HepG2 (cell line): ENCODE measurements around the gene FIBCD1. TPM values are rescaled to one million over a fixed set of nuclear protein-coding genes. Genes with fewer than 3 reads are reported as not detected.

Source experiments
- ARID2 ChIP-seq: sonication (generic); formaldehyde crosslinking; IDR thresholded peaks from 2 replicates; pipeline ENCODE4 v1.8.1; 2022; ENCODE audit warnings: mild to moderate bottlenecking, missing genetic modification reagents, borderline replicate concordance
- ARNT ChIP-seq: fragments of 450-650 bp; IDR thresholded peaks from 2 replicates; pipeline ENCODE4 v1.6.1; 2017
- BCL6 ChIP-seq: IDR thresholded peaks from 2 replicates; pipeline ENCODE4 v1.6.1; 2016; ENCODE audit warnings: missing genetic modification reagents, missing compliant biosample characterization
- BCLAF1 ChIP-seq: fragments of 450-650 bp; IDR thresholded peaks from 2 replicates; pipeline ENCODE4 v1.6.1; 2017; ENCODE audit warnings: mild to moderate bottlenecking
- CAMTA2 ChIP-seq: sonication (generic); formaldehyde crosslinking; IDR thresholded peaks from 2 replicates; pipeline ENCODE4 v1.4.0; 2020; ENCODE audit warnings: mild to moderate bottlenecking, missing genetic modification reagents, borderline replicate concordance
- DNMT3B ChIP-seq: conservative IDR thresholded peaks from 2 replicates; pipeline ENCODE4 v1.6.1; 2016; ENCODE audit warnings: missing biosample characterization, control low read depth
- KLF9 ChIP-seq: IDR thresholded peaks from 2 replicates; pipeline ENCODE4 v1.6.1; 2016; ENCODE audit warnings: low read depth
- PATZ1 ChIP-seq: sonication (generic); formaldehyde crosslinking; IDR thresholded peaks from 2 replicates; pipeline ENCODE4 v1.4.0; 2020; ENCODE audit warnings: missing genetic modification reagents
- SALL2 ChIP-seq: sonication (generic); formaldehyde crosslinking; IDR thresholded peaks from 2 replicates; pipeline ENCODE4 v1.8.1; 2023; ENCODE audit warnings: mild to moderate bottlenecking, missing genetic modification reagents, inconsistent platforms
- SMARCE1 ChIP-seq: fragments of 450-650 bp; IDR thresholded peaks from 2 replicates; pipeline ENCODE4 v1.6.1; 2017; ENCODE audit warnings: borderline replicate concordance
- SP5 ChIP-seq: IDR thresholded peaks from 2 replicates; pipeline ENCODE4 v1.6.1; 2016; ENCODE audit warnings: low read depth, borderline replicate concordance
- SRSF1 ChIP-seq: fragments of 200-400 bp; formaldehyde crosslinking; optimal IDR thresholded peaks from 2 replicates; pipeline ENCODE3; 2017; ENCODE audit warnings: mild to moderate bottlenecking, low read depth, low read length, moderate library complexity
- STAG1 ChIP-seq: sonication (generic); formaldehyde crosslinking; IDR thresholded peaks from 2 replicates; pipeline ENCODE4 v1.4.0; 2020; ENCODE audit warnings: missing genetic modification reagents
- ZBTB8A ChIP-seq: sonication (generic); formaldehyde crosslinking; IDR thresholded peaks from 2 replicates; pipeline ENCODE4 v1.4.0; 2020; ENCODE audit warnings: mild to moderate bottlenecking, low read depth, missing genetic modification reagents, borderline replicate concordance
- ZC3H4 ChIP-seq: sonication (generic); formaldehyde crosslinking; IDR thresholded peaks from 2 replicates; pipeline ENCODE4 v1.4.0; 2020; ENCODE audit warnings: missing genetic modification reagents, borderline replicate concordance
- ZNF180 ChIP-seq: sonication (generic); formaldehyde crosslinking; IDR thresholded peaks from 2 replicates; pipeline ENCODE4 v1.4.0; 2020; ENCODE audit warnings: low read depth, missing genetic modification reagents, borderline replicate concordance
- ZNF44 ChIP-seq: sonication (generic); formaldehyde crosslinking; IDR thresholded peaks from 2 replicates; pipeline ENCODE4 v1.5.1; 2020; ENCODE audit warnings: mild to moderate bottlenecking, missing genetic modification reagents
- ZNF781 ChIP-seq: sonication (generic); formaldehyde crosslinking; IDR thresholded peaks from 2 replicates; pipeline ENCODE4 v1.5.1; 2020; ENCODE audit warnings: borderline replicate concordance, mild to moderate bottlenecking, missing genetic modification reagents; ENCODE audit errors: not compliant biosample characterization
- polyA plus RNA-seq, 8 experiments: library from polyadenylated mRNA; depleted of rRNA in 3 of 8; stranded (reverse) in 7 of 8; unstranded in 1 of 8; fragments of >200 nt; fragmentation: Illumina TruSeq in 4 of 8; extraction: Trizol in 4 of 8; gene quantifications; 2 replicates each; pipeline versions ENCODE4 v1.2.1 to v1.2.3, GENCODE V29; 2011 to 2016; ENCODE audit warnings: low read depth in 4 of 8, missing spikeins in 1 of 8, mixed read lengths in 1 of 8; ENCODE audit not compliant: insufficient read depth in 1 of 8
- total RNA-seq, 5 experiments: library from RNA; depleted of rRNA; stranded (reverse); fragments of >200 nt; fragmentation: Illumina TruSeq; extraction: Trizol; gene quantifications; 2 replicates each; pipeline ENCODE4 v1.2.3, GENCODE V29; 2016; ENCODE audit warnings: low read depth in 1 of 5
- TF ChIP-seq, protein P1 (sequence below): sonication (generic); formaldehyde crosslinking; IDR thresholded peaks from 2 replicates; pipeline ENCODE4 v1.5.1; 2020; ENCODE audit warnings: missing genetic modification reagents, mild to moderate bottlenecking, borderline replicate concordance

Gene FIBCD1
- total and polyA plus RNA-seq, 2 of the 13 experiments (the other 11 are each of a cell fraction or from before 2014, with no cell fraction given), result 0.55 to 0.89 TPM

- no peak for TF ChIP-seq SMARCE1
- no peak for TF ChIP-seq ZC3H4 (CRISPR knock-in tag)
- TF ChIP-seq ZNF781 (CRISPR knock-in tag), result no peak
- TF ChIP-seq SRSF1, result no peak
- no peak for TF ChIP-seq ZNF44 (CRISPR knock-in tag)
- no peak for TF ChIP-seq ZNF180 (CRISPR knock-in tag)
- no peak for TF ChIP-seq ZBTB8A (CRISPR knock-in tag)
- no peak for TF ChIP-seq ARID2 (CRISPR knock-in tag)
- TF ChIP-seq DNMT3B (CRISPR knock-in tag), result no peak
- no peak for TF ChIP-seq BCL6 (CRISPR knock-in tag)
- peak; percentile 43 for TF ChIP-seq STAG1 (CRISPR knock-in tag)
- TF ChIP-seq PATZ1 (CRISPR knock-in tag), result 0 out of 2 replicates have a peak, but pooled peaks have one; percentile 6
- no peak for TF ChIP-seq ARNT
- no peak for TF ChIP-seq SALL2 (CRISPR knock-in tag)
- TF ChIP-seq, protein P1, sequence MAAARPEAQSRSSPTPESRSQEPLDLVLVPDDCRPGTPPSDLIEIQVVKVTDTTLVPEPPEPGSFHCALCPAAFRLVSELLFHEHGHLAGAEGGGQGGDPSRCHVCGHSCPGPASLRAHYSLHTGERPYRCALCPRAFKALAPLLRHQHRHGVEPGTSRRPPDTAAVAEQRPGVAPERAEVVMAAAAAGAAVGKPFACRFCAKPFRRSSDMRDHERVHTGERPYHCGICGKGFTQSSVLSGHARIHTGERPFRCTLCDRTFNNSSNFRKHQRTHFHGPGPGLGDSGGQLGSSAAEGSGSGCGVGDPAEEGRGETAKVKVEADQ (CRISPR knock-in tag), result no peak
- no peak for TF ChIP-seq BCLAF1
- no peak for TF ChIP-seq SP5 (CRISPR knock-in tag)
- TF ChIP-seq KLF9 (CRISPR knock-in tag), result no peak
- TF ChIP-seq CAMTA2 (CRISPR knock-in tag), result no peak
Observed at GRCh38 chr9:130932255-130933079, 6.6 kb downstream of the FIBCD1 start (continued).
